ENCODE results near the gene TENM4. TPM values are rescaled to one million over a fixed set of nuclear protein-coding genes. Genes with fewer than 3 reads are reported as not detected.

Gene TENM4
- polyA plus RNA-seq, 1 of the 3 experiments (the other 2 are of a cell fraction), result 16.7 TPM

GRCh38 chr11:79102840-79103239 lies 338.0 kb downstream of the TENM4 start:
- no peaks in the 10 kb centered on the region for H3K9me2 ChIP-seq
- POLR2A ChIA-PET, result no interaction called here
- no peak for TF ChIP-seq MAX (IDR thresholded peaks at IDR 0.05; ENCODE audit: low read depth)
- TF ChIP-seq, protein P1, sequence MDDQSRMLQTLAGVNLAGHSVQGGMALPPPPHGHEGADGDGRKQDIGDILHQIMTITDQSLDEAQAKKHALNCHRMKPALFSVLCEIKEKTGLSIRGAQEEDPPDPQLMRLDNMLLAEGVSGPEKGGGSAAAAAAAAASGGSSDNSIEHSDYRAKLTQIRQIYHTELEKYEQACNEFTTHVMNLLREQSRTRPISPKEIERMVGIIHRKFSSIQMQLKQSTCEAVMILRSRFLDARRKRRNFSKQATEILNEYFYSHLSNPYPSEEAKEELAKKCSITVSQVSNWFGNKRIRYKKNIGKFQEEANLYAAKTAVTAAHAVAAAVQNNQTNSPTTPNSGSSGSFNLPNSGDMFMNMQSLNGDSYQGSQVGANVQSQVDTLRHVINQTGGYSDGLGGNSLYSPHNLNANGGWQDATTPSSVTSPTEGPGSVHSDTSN (IDR thresholded peaks at IDR 0.05), result no peak
- TF ChIP-seq RXRA (IDR thresholded peaks at IDR 0.05; ENCODE audit: borderline replicate concordance, low read depth), result no peak
- TF ChIP-seq USF1 (IDR thresholded peaks at IDR 0.05; ENCODE audit: borderline replicate concordance, low read depth), result no peak
- TF ChIP-seq FOSL2 (IDR thresholded peaks at IDR 0.05; ENCODE audit: borderline replicate concordance, low read depth), result no peak
- no peak for TF ChIP-seq CHD2 (IDR thresholded peaks at IDR 0.05; ENCODE audit: low read length, partially characterized antibody)
- TF ChIP-seq RCOR1 (IDR thresholded peaks at IDR 0.05; ENCODE audit: low read length), result no peak

DNA sequence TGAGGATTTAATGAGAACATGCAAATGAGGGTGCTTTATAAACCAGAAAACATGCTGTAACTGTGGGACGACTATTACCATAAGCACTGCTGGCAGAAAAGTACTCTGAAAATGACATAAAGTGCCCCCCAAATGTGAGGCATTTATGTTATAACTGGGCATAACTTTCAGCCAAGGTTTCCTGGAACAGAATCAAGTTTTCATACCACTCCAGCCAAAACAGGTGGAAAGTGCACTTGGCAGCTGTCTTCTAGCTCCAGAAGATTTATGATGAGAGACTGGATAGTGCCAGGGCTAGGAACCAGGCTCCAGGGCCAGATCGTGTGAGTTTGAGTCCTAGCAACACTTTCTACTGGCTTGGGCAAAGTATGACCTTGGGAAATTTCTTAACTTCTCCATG lies 339.2 kb downstream of the TENM4 start:
- WGBS (ENCODE audit: low lambda C conversion rate), result 44% methylated on average over 2 of the region's 2 CpGs
- DNase-seq, result no peak
- no peak overlapping the region for H2AFZ ChIP-seq (ENCODE audit: low read depth)
- peaks cover 0 to 40% of the 10 kb centered on the region in 2 experiments; a peak in 1 of 4 replicates for H3K4me1 ChIP-seq (ENCODE audit: control insufficient read depth in 1 of 2, insufficient read depth in 2 of 2, low read depth in 1 of 2, low read length in 1 of 2)
- no peaks in the 10 kb centered on the region for H4K20me1 ChIP-seq (ENCODE audit: insufficient read depth)
- H3K79me2 ChIP-seq (ENCODE audit: insufficient read depth), result no peaks in the 10 kb centered on the region
- H3K4me2 ChIP-seq, result no peak overlapping the region
- H3K27me3 ChIP-seq (ENCODE audit: insufficient read depth), result no peaks in the 10 kb centered on the region
- no peaks in the 10 kb centered on the region for H3K9me3 ChIP-seq
- peak overlapping the region in 1 of 2 experiments; percentile 39; a peak in 2 of 4 replicates for H3K27ac ChIP-seq (ENCODE audit: low read depth in 2 of 2, low read length in 1 of 2)
- TF ChIP-seq MXI1 (IDR thresholded peaks at IDR 0.05; ENCODE audit: low read depth, low read length) (no peak), NFIC (IDR thresholded peaks at IDR 0.05; ENCODE audit: borderline replicate concordance) (peak; percentile 39), CTCF (IDR thresholded peaks at IDR 0.05) (no peak), JUND (IDR thresholded peaks at IDR 0.05) (no peak), USF1 (IDR thresholded peaks at IDR 0.05; ENCODE audit: borderline replicate concordance, low read depth) (no peak), RFX5 (IDR thresholded peaks at IDR 0.05; ENCODE audit: low read length) (no peak), FOXM1 (IDR thresholded peaks at IDR 0.05; ENCODE audit: low read depth) (no peak), FOSL2 (IDR thresholded peaks at IDR 0.05; ENCODE audit: borderline replicate concordance, low read depth) (no peak), SIN3A (IDR thresholded peaks at IDR 0.05; ENCODE audit: borderline replicate concordance, low read depth, low read length) (no peak), MEF2A (IDR thresholded peaks at IDR 0.05; ENCODE audit: borderline replicate concordance, low read depth) (no peak), TCF12 (IDR thresholded peaks at IDR 0.05) (peak; percentile 58)
- TF ChIP-seq, protein P1 (IDR thresholded peaks at IDR 0.05), result peak; percentile 65
- no peaks in the 10 kb centered on the region for H3K9me2 ChIP-seq
- CTCF ChIA-PET, result interaction anchor here (0.8 to 5.0 kb wide), 6 partner anchors 18 to 455 kb away, joined by 3 to 60 read pairs (median 4); no protein-coding TSS in a partner anchor
- no peaks in the 10 kb centered on the region for H3F3A ChIP-seq (replicated peaks; ENCODE audit: insufficient read depth)
- peaks cover 0 to under 1% of the 10 kb centered on the region in 2 experiments for H3K36me3 ChIP-seq (replicated peaks in 1 of 2; ENCODE audit: control insufficient read depth in 1 of 2, insufficient read depth in 2 of 2, low read length in 1 of 2)
- POLR2A ChIA-PET, result no interaction called here
- H3K9ac ChIP-seq, result no peak overlapping the region
- H3K4me3 ChIP-seq (ENCODE audit: low read depth in 2 of 2, low read length in 1 of 2), result no peak overlapping the region

More at GRCh38 chr11:79102840-79103239, 338.0 kb downstream of the TENM4 start:
- CTCF ChIA-PET, result interaction anchor here (1.5 to 1.6 kb wide), 2 partner anchors 17 to 142 kb away, joined by 4 to 6 read pairs; no protein-coding TSS in a partner anchor
- Histone ChIP-seq H3K27ac (ENCODE audit: low read depth in 2 of 2, low read length in 1 of 2) (no peak overlapping the region), H3K4me2 (no peak overlapping the region), H3F3A (replicated peaks; ENCODE audit: insufficient read depth) (no peaks in the 10 kb centered on the region), H3K9me3 (no peaks in the 10 kb centered on the region), H2AFZ (ENCODE audit: low read depth) (no peak overlapping the region), H3K36me3 (replicated peaks in 1 of 2; ENCODE audit: control insufficient read depth in 1 of 2, insufficient read depth in 2 of 2, low read length in 1 of 2) (peaks cover 0 to 3% of the 10 kb centered on the region in 2 experiments), H3K9ac (no peak overlapping the region), H3K4me3 (ENCODE audit: low read depth in 2 of 2, low read length in 1 of 2) (no peak overlapping the region), H3K79me2 (ENCODE audit: insufficient read depth) (no peaks in the 10 kb centered on the region), H4K20me1 (ENCODE audit: insufficient read depth) (no peaks in the 10 kb centered on the region), H3K4me1 (ENCODE audit: control insufficient read depth in 1 of 2, insufficient read depth in 2 of 2, low read depth in 1 of 2, low read length in 1 of 2) (peaks cover 0 to 35% of the 10 kb centered on the region in 2 experiments; a peak in 1 of 4 replicates), H3K27me3 (ENCODE audit: insufficient read depth) (no peaks in the 10 kb centered on the region)
- WGBS (ENCODE audit: low lambda C conversion rate), result 90% methylated on average over 4 of the region's 4 CpGs
- no peak for DNase-seq

Data from SK-N-SH (cell line).